Psoas muscle (tissue), 8 donors: ENCODE measurements around the gene ASCC2. TPM values are rescaled to one million over a fixed set of nuclear protein-coding genes. Genes with fewer than 3 reads are reported as not detected.

Experiments
- ATAC-seq, 4 donors: fragments of 200-7000 bp; cut with Tn5 transposase; one replicate each; pipeline ENCODE4 v1.9.1; 2020; ENCODE audit warnings: moderate library complexity in 3 of 4, mild to moderate bottlenecking in 2 of 4
- DNase-seq, 2 donors: peaks; one replicate each; pipeline ENCODE4 v3.0.0-alpha.2; 2020
- H3K27ac ChIP-seq: fragments of 200-600 bp; one replicate; pipeline ENCODE4 v1.8.0; 2022
- H3K27me3 ChIP-seq, 3 donors: fragments of 200-600 bp in 1 of 3; one replicate each; pipeline versions ENCODE4 v1.6.1 to v1.8.0; 2013 to 2022; ENCODE audit warnings: low read length in 2 of 3, mild to moderate bottlenecking in 2 of 3, moderate library complexity in 1 of 3; ENCODE audit not compliant: insufficient read depth in 3 of 3
- H3K36me3 ChIP-seq, 2 donors: fragments of 200-600 bp in 1 of 2; one replicate each; pipeline versions ENCODE4 v1.6.1 to v1.8.0; 2013 to 2022; ENCODE audit warnings: low read depth in 1 of 2, mild to moderate bottlenecking in 1 of 2, moderate library complexity in 1 of 2; ENCODE audit not compliant: insufficient read depth in 1 of 2
- H3K4me1 ChIP-seq: fragments of 200-600 bp; one replicate; pipeline ENCODE4 v1.8.0; 2022
- H3K4me3 ChIP-seq: fragments of 200-600 bp; one replicate; pipeline ENCODE4 v1.8.0; 2022; ENCODE audit warnings: mild to moderate bottlenecking
- H3K9me3 ChIP-seq: fragments of 200-600 bp; one replicate; pipeline ENCODE4 v1.8.0; 2022
- WGBS, 3 donors: extraction: QIAGEN DNeasy Blood & Tissue Kit; methylation state at CpG; one replicate each; pipeline versions ENCODE4 v1.1.6 to v1.1.7; 2013; 5-methylcytosine and 5-hydroxymethylcytosine counted together
- intact Hi-C, 2 donors: fragments of 100-400 bp; cut with DNase I; formaldehyde crosslinking; loops; one replicate each; pipeline versions ENCODE4 v1.11.0 to v1.14.2; 2022
- long read RNA-seq, 2 donors: library from polyadenylated mRNA; unstranded; transcript quantifications; one replicate each; pipeline ENCODE4 v2.0.0, GENCODE V29; 2021
- polyA plus RNA-seq, 3 donors: library from polyadenylated mRNA; stranded (reverse); fragments of 200-250 nt; gene quantifications; one replicate each; pipeline ENCODE4 v1.2.3, GENCODE V29; 2013
- total RNA-seq, 4 donors: library from RNA; stranded (reverse); fragmentation: NEBNext Ultra II Directional in 2 of 4; extraction: Animal tissue kit (Norgen Biotek cat#: 25700) in 2 of 4; gene quantifications; one replicate each; pipeline versions ENCODE4 v1.2.1 to v1.2.4, GENCODE V29; 2021 to 2023
- TF ChIP-seq, protein P1 (sequence below): fragments of 200-600 bp; IDR thresholded peaks from one replicate; pipeline ENCODE4 v1.8.0; 2022; ENCODE audit warnings: antibody characterized with exemption
- donor health status: healthy with polysubstance abuse.
- donor health status: DM: no; HTN: no; CAD: no; lungs with moderate emphysema.
- donor health status: Bipolar disorder and iron deficiency.
- donor health status: healthy.
- donor health status: DM: yes; HTN: yes; CAD: no.
- donor health status: DM: no; HTN: no; CAD: no.
- donor health status: DM: no; HTN: no; CAD: no.
- donor health status: DM: yes; HTN: yes; CAD: no.

The ASCC2 gene, protein sequence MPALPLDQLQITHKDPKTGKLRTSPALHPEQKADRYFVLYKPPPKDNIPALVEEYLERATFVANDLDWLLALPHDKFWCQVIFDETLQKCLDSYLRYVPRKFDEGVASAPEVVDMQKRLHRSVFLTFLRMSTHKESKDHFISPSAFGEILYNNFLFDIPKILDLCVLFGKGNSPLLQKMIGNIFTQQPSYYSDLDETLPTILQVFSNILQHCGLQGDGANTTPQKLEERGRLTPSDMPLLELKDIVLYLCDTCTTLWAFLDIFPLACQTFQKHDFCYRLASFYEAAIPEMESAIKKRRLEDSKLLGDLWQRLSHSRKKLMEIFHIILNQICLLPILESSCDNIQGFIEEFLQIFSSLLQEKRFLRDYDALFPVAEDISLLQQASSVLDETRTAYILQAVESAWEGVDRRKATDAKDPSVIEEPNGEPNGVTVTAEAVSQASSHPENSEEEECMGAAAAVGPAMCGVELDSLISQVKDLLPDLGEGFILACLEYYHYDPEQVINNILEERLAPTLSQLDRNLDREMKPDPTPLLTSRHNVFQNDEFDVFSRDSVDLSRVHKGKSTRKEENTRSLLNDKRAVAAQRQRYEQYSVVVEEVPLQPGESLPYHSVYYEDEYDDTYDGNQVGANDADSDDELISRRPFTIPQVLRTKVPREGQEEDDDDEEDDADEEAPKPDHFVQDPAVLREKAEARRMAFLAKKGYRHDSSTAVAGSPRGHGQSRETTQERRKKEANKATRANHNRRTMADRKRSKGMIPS
- total RNA-seq (10 to 100 TPM; 47.1 to 58.6 (median 54.6) TPM), polyA plus RNA-seq (10 to 100 TPM; 45.7 to 46.7 (median 45.7) TPM)
- long read RNA-seq, donor 1, transcript ASCC2-201 (20 exons, 2,793 nt): major isoform, 29 of 101 reads
- long read RNA-seq, donor 1, transcript ASCC2-202 (21 exons, 2,823 nt): minor isoform, 5 of 101 reads
- long read RNA-seq, donor 1, partial matches to known transcripts: 25 of 101 reads
- long read RNA-seq, donor 1, other reads (novel, unspliced or antisense): 42 of 101 reads
- long read RNA-seq, donor 2, transcript ASCC2-201 (20 exons, 2,793 nt): major isoform, 69 of 215 reads
- long read RNA-seq, donor 2, partial matches to known transcripts: 47 of 215 reads
- long read RNA-seq, donor 2, other reads (novel, unspliced or antisense): 95 of 215 reads

DNA sequence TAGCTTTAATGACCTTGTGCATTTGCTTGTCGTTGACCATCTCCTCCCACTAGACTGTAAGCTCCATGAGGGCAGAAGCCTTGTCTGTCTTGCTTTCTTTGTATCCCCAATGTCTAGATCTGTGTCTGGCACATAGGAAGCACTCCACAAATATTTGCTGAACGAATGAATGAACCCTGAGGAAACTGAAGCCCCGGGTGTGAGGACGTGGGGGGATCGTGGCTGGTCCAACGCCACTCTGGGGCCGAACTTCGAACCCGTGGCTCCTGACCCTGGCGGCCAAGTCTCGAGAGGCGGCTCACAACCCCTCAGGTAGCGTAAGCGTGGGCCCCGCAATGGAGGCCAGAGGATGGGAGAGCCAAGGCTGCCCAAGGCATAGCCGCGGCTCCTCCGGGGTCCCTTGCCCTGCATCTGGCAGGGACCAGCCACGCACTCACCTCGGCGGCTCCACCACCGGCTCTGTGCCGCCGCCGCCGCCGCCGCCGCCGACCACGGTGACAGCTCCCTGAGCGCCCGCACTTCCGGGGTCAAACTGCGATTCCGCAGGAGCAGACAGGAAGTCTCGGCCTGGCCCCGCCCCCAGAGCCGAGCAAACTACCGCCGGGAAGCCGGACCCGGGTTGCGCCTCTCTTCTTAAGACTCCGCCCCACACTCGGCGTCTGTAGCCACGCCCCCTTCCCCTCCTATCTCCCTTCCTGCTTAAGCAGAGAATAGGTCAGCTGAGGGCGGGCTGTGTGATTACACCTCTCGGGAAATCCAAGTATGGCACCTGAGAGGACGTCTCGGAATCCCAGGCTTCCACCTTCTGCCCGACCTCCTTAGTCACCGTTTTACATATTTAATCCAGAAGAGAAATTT lies at the start of gene ASCC2:
TSS of gene ASCC2 (minus strand) at position 534 of the 858 bp plus-strand sequence. CDS start 5,949 bp downstream, outside the sequence.
- intact Hi-C loops: loop anchor here in 1 of 2 donors (10.0 kb wide), 2 partner anchors 63 to 167 kb away; no protein-coding TSS in a partner anchor
- Histone ChIP-seq H3K9me3 (no peaks in the 10 kb centered on the region), H3K4me1 (peaks cover 23% of the 10 kb centered on the region), H3K27ac (peak within 1 kb of the TSS; percentile 94), H3K36me3 (peaks cover 3 to 31% of the 10 kb centered on the region in 2 donors), H3K4me3 (peak within 1 kb of the TSS; percentile 97), H3K27me3 (no peaks in the 10 kb centered on the region)
- ATAC-seq (peak; percentile 97 to 100 (median 98)), DNase-seq (peak; percentile 99 to 100)
- WGBS, 3 donors: 0% methylated on average over 36 to 54 of the region's 54 CpGs
- TF ChIP-seq, protein P1, sequence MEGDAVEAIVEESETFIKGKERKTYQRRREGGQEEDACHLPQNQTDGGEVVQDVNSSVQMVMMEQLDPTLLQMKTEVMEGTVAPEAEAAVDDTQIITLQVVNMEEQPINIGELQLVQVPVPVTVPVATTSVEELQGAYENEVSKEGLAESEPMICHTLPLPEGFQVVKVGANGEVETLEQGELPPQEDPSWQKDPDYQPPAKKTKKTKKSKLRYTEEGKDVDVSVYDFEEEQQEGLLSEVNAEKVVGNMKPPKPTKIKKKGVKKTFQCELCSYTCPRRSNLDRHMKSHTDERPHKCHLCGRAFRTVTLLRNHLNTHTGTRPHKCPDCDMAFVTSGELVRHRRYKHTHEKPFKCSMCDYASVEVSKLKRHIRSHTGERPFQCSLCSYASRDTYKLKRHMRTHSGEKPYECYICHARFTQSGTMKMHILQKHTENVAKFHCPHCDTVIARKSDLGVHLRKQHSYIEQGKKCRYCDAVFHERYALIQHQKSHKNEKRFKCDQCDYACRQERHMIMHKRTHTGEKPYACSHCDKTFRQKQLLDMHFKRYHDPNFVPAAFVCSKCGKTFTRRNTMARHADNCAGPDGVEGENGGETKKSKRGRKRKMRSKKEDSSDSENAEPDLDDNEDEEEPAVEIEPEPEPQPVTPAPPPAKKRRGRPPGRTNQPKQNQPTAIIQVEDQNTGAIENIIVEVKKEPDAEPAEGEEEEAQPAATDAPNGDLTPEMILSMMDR: no peak

DNA sequence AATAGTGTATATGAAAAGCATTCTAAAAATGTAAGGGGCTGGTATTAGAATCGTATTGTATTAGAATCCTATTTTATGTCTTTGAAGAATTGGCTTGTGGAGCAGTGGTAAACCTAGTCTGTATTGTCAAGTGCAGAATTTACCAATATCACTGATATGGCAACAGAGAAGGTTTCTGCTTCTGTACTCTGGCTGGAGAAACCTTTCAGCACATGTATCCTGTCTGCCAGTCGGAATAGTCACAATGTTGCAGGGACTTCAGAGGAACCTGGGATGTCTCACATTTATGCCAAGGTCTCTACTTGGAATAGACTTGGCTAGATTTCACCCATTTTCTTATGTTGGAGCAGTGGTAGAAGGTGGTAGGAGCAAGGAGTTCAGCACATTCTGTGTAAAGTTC lies 49.3 kb upstream of the ASCC2 start:
- H3K27ac ChIP-seq: peak overlapping the region; percentile 50
- no peak for ATAC-seq
- intact Hi-C loops: no loop called here
- TF ChIP-seq, protein P1: no peak
- DNase-seq: no peak
- whole genome bisulfite sequencing, 3 donors: 20 to 22% (median 21%) methylated on average over 2 of the region's 2 CpGs
- no peaks in the 10 kb centered on the region for H3K36me3 ChIP-seq
- H3K27me3 ChIP-seq: no peaks in the 10 kb centered on the region
- H3K4me1 ChIP-seq: peaks cover 62% of the 10 kb centered on the region
- H3K4me3 ChIP-seq: peak overlapping the region; percentile 22
- no peaks in the 10 kb centered on the region for H3K9me3 ChIP-seq

DNA sequence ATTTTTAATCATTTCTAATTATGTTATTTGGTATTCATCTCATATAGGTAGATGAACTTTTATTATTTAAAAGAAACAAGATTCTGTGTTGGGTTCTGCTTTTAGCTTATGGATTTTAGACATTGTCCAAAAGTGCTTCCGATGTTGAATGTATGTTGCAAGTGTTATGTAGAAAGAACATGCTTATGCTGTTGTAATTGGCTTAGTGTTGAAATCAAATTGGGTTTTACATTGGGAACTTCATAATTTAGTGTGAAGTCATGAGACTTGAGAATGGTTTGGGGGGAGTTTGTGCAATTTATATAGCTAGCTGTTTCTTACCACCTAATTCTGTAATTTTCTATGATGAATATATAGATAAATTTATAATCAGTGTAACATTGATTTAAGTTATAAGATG lies 48.5 kb upstream of the ASCC2 start:
- Histone ChIP-seq H3K27me3 (no peaks in the 10 kb centered on the region), H3K4me3 (peak overlapping the region; percentile 95), H3K4me1 (peaks cover 55% of the 10 kb centered on the region), H3K36me3 (no peaks in the 10 kb centered on the region), H3K9me3 (no peaks in the 10 kb centered on the region), H3K27ac (peak overlapping the region; percentile 99)
- ATAC-seq (no peak), DNase-seq (no peak)
- intact Hi-C loops: no loop called here
- WGBS, 3 donors: 82 to 88% (median 82%) methylated on average over 1 of the region's 1 CpG
- TF ChIP-seq, protein P1: no peak

DNA sequence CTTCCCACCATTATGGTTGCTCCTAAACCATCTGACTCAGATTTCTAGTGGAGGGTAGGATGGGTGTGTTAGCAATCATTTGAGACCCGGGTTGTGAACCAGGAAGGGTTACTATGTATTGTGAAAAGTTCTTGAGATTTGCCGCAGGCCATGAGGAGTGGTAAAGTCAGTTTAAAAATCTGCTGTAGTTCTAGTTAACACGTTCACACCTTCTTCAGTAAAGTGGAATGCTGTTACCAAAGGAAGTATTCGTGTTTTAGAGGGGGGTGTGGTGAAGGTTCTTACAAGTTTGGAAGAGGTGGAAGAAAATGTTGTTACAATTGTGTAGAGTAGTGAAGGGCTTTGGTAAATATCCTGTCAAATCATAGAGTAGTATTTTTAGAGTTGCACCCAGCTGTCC lies 47.5 kb upstream of the ASCC2 start:
- peak overlapping the region; percentile 99 for H3K27ac ChIP-seq
- H3K4me1 ChIP-seq: peaks cover 46% of the 10 kb centered on the region
- intact Hi-C loops: no loop called here
- no peaks in the 10 kb centered on the region for H3K9me3 ChIP-seq
- peak overlapping the region; percentile 95 for H3K4me3 ChIP-seq
- DNase-seq (no peak), ATAC-seq (no peak)
- H3K27me3 ChIP-seq: no peaks in the 10 kb centered on the region
- TF ChIP-seq, protein P1: no peak
- 36 to 56% (median 39%) methylated on average over 4 of the region's 4 CpGs for WGBS, 3 donors
- H3K36me3 ChIP-seq: no peaks in the 10 kb centered on the region
